ENCODE measurements around the gene MAGI1.

DNA sequence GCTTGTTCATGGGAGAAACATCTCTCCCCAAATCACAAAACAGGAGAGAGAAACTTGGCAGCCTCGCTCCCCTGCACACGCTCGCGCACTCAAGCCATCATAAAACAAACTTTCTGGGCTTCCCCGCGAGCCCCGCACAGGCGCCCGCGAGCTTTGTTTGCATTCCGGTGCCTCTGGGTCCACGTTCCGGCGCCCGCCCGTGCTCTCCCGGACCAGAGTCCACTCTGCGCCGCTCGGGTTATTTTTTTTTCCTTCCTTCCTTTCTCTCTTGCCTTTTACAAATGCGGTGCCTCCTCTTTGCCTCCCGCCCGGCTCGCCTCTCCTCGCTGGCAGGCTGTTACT, 363 bp downstream of the MAGI1 start:
- TF ChIP-seq, protein P1, sequence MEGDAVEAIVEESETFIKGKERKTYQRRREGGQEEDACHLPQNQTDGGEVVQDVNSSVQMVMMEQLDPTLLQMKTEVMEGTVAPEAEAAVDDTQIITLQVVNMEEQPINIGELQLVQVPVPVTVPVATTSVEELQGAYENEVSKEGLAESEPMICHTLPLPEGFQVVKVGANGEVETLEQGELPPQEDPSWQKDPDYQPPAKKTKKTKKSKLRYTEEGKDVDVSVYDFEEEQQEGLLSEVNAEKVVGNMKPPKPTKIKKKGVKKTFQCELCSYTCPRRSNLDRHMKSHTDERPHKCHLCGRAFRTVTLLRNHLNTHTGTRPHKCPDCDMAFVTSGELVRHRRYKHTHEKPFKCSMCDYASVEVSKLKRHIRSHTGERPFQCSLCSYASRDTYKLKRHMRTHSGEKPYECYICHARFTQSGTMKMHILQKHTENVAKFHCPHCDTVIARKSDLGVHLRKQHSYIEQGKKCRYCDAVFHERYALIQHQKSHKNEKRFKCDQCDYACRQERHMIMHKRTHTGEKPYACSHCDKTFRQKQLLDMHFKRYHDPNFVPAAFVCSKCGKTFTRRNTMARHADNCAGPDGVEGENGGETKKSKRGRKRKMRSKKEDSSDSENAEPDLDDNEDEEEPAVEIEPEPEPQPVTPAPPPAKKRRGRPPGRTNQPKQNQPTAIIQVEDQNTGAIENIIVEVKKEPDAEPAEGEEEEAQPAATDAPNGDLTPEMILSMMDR (IDR thresholded peaks at IDR 0.05): no peak
- no peak for TF ChIP-seq EZH2 (IDR thresholded peaks at IDR 0.05; ENCODE audit: borderline replicate concordance, insufficient read depth, low read depth, low read length, poor library complexity, severe bottlenecking)
